Activated T-cell treated with anti-CD3 and anti-CD28 coated beads, Interleukin-2, amount 50 U/mL, for 24 hours (primary cell): ENCODE data around the gene GABARAPL2.

Experiments used
- DNase-seq: peaks from one replicate; pipeline ENCODE4 v3.0.0-alpha.2; 2020
- H3K27ac Mint-ChIP-seq: 2 replicates; pipeline ENCODE4 v1.8.0; 2020; ENCODE audit warnings: mild to moderate bottlenecking, mixed read lengths
- H3K27me3 Mint-ChIP-seq: 2 replicates; pipeline ENCODE4 v1.8.0; 2020; ENCODE audit warnings: mixed read lengths
- H3K36me3 Mint-ChIP-seq: 2 replicates; pipeline ENCODE4 v1.8.0; 2020; ENCODE audit warnings: low read depth, mixed read lengths
- H3K4me1 Mint-ChIP-seq: 2 replicates; pipeline ENCODE4 v1.8.0; 2020; ENCODE audit warnings: low read depth, mixed read lengths
- H3K4me3 Mint-ChIP-seq: 2 replicates; pipeline ENCODE4 v1.8.0; 2020; ENCODE audit warnings: mild to moderate bottlenecking, moderate library complexity, mixed read lengths
- H3K9me3 Mint-ChIP-seq: 2 replicates; pipeline ENCODE4 v1.8.0; 2020; ENCODE audit warnings: mixed read lengths

The GABARAPL2 gene

GRCh38 chr16:75622761-75623605, 56.8 kb downstream of the GABARAPL2 start, which contains the start of gene ADAT1:
Gene ADAT1 (minus strand): TSS chr16:75623281. CDS start chr16:75620799, 2,482 bp downstream.
- Mint-ChIP-seq H3K36me3 (peaks cover 93% of the 10 kb centered on the region), H3K4me3 (peak within 1 kb of the TSS; percentile 98), H3K4me1 (peaks cover 50% of the 10 kb centered on the region), H3K27me3 (no peaks in the 10 kb centered on the region), H3K27ac (peak within 1 kb of the TSS; percentile 99), H3K9me3 (no peaks in the 10 kb centered on the region)
- peak; percentile 97 for DNase-seq

GRCh38 chr16:75624921-75625334, 58.7 kb downstream of the GABARAPL2 start:
- Mint-ChIP-seq H3K4me1 (peaks cover 57% of the 10 kb centered on the region), H3K36me3 (peaks cover 93% of the 10 kb centered on the region), H3K27ac (peak overlapping the region; percentile 6), H3K4me3 (no peak overlapping the region), H3K27me3 (no peaks in the 10 kb centered on the region), H3K9me3 (no peaks in the 10 kb centered on the region)
- DNase-seq = no peak

DNA sequence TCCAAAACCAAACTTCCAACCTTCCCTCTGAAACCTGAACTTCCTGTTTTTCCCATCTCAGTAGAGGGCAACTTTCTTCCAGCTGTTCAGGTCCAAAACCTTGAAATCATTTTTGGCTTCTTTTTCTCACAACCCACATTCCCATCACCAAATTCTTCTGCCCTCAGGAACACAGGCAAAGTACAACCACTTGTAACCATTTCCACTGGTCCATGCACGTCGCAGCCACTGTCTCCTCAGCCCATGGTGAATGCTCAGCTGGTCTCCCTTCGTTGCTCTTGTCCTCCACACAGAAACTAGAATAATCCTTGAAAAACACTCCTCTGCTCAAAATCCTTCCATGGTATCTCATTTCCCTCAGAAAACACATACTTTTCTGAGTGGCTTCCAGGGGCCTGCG, 60.6 kb downstream of the GABARAPL2 start:
- Mint-ChIP-seq H3K27me3 (no peaks in the 10 kb centered on the region), H3K4me3 (no peak overlapping the region), H3K4me1 (peaks cover 46% of the 10 kb centered on the region), H3K9me3 (no peaks in the 10 kb centered on the region), H3K27ac (peak overlapping the region; percentile 82), H3K36me3 (peaks cover 93% of the 10 kb centered on the region)
- no peak for DNase-seq
